HK-2 (cell line): ENCODE data around the gene SLC18B1.
A peak's percentile ranks its signal among the peaks of the same experiment; 100 is the strongest.
"Not testable (repeated sequence)": the region's sequence is repeated elsewhere in the genome, so short reads cannot be mapped to it uniquely, and the experiment has no call there.

ENCODE experiments used
- DNase-seq: peaks from one replicate; pipeline ENCODE4 v3.0.0-alpha.2; 2018; ENCODE audit not compliant: unreplicated experiment

Gene SLC18B1

GRCh38 chr6:132798869-132799538 is 567 bp upstream of the SLC18B1 start:
- DNase-seq, result peak; percentile 65

GRCh38 chr6:132795461-132795860 is 3.0 kb downstream of the SLC18B1 start:
- no peak for DNase-seq

- DNase-seq, result no peak
Measured at GRCh38 chr6:132792510-132792909, 5.9 kb downstream of the SLC18B1 start.

GRCh38 chr6:132790450-132790849 is 8.0 kb downstream of the SLC18B1 start:
- no peak for DNase-seq

- DNase-seq, result no peak
Measured at GRCh38 chr6:132789396-132789776, 9.1 kb downstream of the SLC18B1 start.

- DNase-seq, result no peak
Measured at GRCh38 chr6:132788658-132789395, 9.6 kb downstream of the SLC18B1 start.

- DNase-seq, result no peak
Measured at GRCh38 chr6:132785936-132786335, 12.5 kb downstream of the SLC18B1 start.

GRCh38 chr6:132780770-132781371 is 17.6 kb downstream of the SLC18B1 start:
- no peak for DNase-seq

- DNase-seq, result not testable (repeated sequence)
Measured at GRCh38 chr6:132777881-132778280, 20.6 kb downstream of the SLC18B1 start.

GRCh38 chr6:132768051-132768517 is 30.4 kb downstream of the SLC18B1 start:
- DNase-seq, result peak; percentile 35

GRCh38 chr6:132765560-132765959 is 32.9 kb downstream of the SLC18B1 start:
- DNase-seq, result no peak

GRCh38 chr6:132764370-132764769 is 34.1 kb downstream of the SLC18B1 start:
- DNase-seq, result peak; percentile 82

- peak; percentile 11 for DNase-seq
Measured at GRCh38 chr6:132763269-132763668, 35.2 kb downstream of the SLC18B1 start.

GRCh38 chr6:132760256-132760655 is 38.2 kb downstream of the SLC18B1 start:
- no peak for DNase-seq

- no peak for DNase-seq
Measured at GRCh38 chr6:132758689-132759088, 39.7 kb downstream of the SLC18B1 start.

- DNase-seq, result no peak
Measured at GRCh38 chr6:132752255-132752654, 46.2 kb downstream of the SLC18B1 start.

- DNase-seq, result no peak
Measured at GRCh38 chr6:132751828-132752227, 46.6 kb downstream of the SLC18B1 start.

GRCh38 chr6:132751306-132751705 is 47.1 kb downstream of the SLC18B1 start:
- no peak for DNase-seq

- no peak for DNase-seq
Measured at GRCh38 chr6:132750455-132751248, 47.8 kb downstream of the SLC18B1 start.

- no peak for DNase-seq
Measured at GRCh38 chr6:132749111-132749510, 49.3 kb downstream of the SLC18B1 start.

GRCh38 chr6:132748446-132748845 is 50.0 kb downstream of the SLC18B1 start:
- DNase-seq, result no peak

- DNase-seq, result no peak
Measured at GRCh38 chr6:132746048-132746447, 52.4 kb downstream of the SLC18B1 start.
